AG09309 (cell line): ENCODE results near the gene ATF6.

Source experiments
- DNase-seq: peaks from one replicate; pipeline ENCODE4 v3.0.0-alpha.2; 2010; ENCODE audit warnings: low read depth
- H3K4me3 ChIP-seq: 2 replicates; pipeline ENCODE4 v1.5.1; 2011; ENCODE audit warnings: mild to moderate bottlenecking, low read depth, low read length, moderate library complexity; ENCODE audit not compliant: control insufficient read depth
- TF ChIP-seq, protein P1 (sequence below): IDR thresholded peaks from 2 replicates; pipeline ENCODE4 v1.5.1; 2011; ENCODE audit warnings: mild to moderate bottlenecking, low read depth, low read length, inconsistent platforms; ENCODE audit not compliant: insufficient read depth, control insufficient read depth; ENCODE audit errors: missing control alignments

ATF6 gene

DNA sequence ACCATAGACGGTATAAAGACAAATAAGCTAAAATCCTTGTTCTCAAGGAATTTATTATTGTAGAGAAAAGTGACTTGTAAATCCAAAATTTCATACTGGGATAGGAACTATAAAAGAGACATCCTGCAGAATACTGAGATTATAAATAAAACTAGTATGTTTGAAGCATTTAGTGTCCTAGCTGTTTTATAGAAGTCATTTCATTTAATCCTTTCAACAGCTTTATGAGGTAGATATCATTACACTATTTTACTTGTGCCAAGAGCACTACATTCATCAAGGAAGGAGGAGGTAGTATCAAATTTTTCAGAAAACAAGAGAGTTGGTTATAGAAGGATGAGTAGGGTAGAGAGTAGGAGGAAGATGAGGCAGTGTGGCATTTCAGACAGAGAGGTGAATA is 119.6 kb downstream of the ATF6 start:
- no peak overlapping the region for H3K4me3 ChIP-seq
- TF ChIP-seq, protein P1, sequence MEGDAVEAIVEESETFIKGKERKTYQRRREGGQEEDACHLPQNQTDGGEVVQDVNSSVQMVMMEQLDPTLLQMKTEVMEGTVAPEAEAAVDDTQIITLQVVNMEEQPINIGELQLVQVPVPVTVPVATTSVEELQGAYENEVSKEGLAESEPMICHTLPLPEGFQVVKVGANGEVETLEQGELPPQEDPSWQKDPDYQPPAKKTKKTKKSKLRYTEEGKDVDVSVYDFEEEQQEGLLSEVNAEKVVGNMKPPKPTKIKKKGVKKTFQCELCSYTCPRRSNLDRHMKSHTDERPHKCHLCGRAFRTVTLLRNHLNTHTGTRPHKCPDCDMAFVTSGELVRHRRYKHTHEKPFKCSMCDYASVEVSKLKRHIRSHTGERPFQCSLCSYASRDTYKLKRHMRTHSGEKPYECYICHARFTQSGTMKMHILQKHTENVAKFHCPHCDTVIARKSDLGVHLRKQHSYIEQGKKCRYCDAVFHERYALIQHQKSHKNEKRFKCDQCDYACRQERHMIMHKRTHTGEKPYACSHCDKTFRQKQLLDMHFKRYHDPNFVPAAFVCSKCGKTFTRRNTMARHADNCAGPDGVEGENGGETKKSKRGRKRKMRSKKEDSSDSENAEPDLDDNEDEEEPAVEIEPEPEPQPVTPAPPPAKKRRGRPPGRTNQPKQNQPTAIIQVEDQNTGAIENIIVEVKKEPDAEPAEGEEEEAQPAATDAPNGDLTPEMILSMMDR: no peak
- no peak for DNase-seq

DNA sequence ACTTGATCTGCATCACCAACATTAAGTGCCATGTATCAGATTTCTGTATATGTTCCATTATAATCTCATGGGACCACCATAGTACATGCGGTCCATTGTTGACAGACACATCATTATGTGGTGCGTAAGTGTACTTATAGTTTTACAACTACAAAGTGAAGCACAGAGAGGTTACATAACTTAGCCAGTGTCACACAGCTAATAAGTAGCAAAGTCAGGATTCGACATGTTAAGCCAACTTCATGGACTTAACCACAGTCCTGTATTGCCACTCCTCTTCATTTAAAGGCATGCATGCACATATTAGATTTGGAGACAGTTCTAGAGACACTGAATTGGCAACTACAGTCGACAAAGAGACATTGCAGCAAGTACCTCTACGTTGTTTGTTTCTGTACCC is 120.5 kb downstream of the ATF6 start:
- TF ChIP-seq, protein P1: no peak
- no peak overlapping the region for H3K4me3 ChIP-seq
- DNase-seq: no peak

DNA sequence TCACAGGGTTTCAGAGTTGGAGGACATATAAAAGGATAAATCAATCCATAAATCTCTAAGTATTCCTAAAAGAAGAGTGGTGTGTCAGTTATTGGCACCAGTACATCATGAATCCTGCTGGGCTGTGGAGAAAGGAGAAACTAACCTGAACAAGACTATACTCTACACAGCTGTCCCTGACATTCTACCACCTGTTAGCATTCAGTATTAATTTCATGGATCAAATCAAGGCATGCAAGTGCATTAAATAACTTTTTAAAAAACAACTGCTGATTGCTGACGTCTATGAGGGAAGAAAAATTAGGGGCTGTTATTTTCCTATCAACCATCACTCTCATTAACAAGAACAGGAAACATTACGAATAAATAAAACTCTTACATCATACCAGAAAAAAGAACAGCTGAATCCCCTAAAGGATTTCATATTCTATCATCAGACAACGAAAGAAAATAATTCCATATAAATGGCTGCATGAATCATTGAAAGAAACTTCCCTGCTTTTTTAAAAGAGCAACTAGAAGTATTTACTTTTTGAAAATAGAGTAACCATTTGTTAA is 121.7 kb downstream of the ATF6 start:
- H3K4me3 ChIP-seq: no peak overlapping the region
- TF ChIP-seq, protein P1: no peak
- no peak for DNase-seq

DNA sequence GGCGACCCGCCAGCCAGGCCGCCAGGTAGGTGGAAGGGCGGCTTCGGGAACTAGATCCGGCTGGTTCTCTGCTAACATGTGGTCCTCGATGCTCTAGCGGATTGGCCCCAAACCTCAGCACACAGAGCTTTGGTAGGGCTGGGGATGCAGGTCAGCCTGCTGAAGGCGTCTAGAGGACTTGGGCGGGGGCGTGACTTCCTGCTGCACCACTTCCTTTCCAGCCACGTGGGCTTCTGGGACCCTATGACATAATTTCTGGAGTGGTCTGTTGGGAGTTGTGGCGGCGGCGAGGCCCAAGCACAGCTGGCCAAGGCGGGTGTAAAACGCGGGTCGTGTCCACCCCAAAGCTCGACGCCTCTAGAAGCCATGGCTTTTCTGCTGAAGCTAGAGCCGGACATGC is 124.5 kb downstream of the ATF6 start:
- DNase-seq: no peak
- TF ChIP-seq, protein P1: no peak
- no peak overlapping the region for H3K4me3 ChIP-seq

DNA sequence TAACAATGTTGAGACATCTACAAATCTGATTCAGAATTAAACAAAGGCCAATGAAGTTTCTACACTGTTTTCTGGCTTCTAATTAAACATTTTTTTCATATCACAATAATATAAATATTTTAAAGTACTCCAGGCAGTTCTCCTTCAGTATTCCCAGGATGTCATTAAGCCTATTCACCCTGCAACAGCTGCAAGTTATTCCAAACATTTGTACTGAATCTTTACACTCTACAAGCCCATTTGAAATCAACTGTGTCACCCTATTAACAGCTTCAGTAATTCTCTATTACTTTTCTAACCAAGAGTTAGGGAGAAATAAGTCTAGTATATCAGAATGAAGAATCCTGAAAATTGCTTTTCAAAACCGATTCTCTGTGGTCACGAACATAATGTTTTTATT is 133.0 kb downstream of the ATF6 start:
- no peak for DNase-seq
- TF ChIP-seq, protein P1: no peak

DNA sequence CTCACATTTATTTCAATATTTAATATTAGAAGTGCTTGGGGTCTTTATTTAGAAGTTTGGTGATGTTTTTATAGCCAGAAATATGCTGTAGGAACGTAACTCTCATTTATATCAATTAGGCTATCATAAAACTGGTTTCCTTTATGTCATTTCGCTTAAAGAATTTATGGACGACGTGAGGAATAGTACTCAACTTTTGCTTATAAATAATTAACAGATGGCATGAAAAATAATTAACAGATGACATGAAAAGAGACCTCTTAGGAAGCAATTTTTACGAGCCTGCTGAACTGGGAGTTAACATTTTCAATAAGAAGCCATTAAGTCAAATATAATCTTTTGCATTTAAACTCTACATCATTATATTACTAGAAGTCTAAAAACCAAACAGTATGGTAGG is 134.0 kb downstream of the ATF6 start:
- no peak overlapping the region for H3K4me3 ChIP-seq
- TF ChIP-seq, protein P1: no peak
- DNase-seq: no peak

More for the DNA sequence above, 133.0 kb downstream of the ATF6 start:
- H3K4me3 ChIP-seq: no peak overlapping the region

DNA sequence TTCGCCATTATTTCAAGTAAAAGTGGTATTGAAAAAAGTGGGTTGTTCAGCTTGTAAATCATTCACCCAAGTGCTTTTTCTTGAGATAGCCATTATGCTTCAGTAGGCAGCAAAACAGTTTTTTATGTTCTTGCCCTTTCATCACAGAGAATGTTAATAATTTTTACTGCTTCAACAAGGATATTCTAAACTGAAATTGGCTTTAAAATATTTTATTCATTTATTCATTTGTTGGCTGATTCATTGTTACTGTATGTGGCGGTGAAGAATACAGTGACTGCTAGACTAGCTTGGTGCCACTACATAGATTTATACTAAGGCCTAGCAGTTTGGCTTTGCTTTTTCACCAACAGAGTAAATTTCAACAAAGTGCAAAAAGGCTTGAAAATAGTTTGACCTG is 136.1 kb downstream of the ATF6 start:
- TF ChIP-seq, protein P1: no peak
- no peak overlapping the region for H3K4me3 ChIP-seq
- DNase-seq: no peak
